ENCODE results near the gene KIRREL3. TPM values are rescaled to one million over a fixed set of nuclear protein-coding genes. Genes with fewer than 3 reads are reported as not detected.

The KIRREL3 gene
- total and polyA plus RNA-seq, 2 of the 8 experiments (the other 6 are each of a cell fraction or from before 2014, with no cell fraction given): 0.29 to 0.32 TPM

DNA sequence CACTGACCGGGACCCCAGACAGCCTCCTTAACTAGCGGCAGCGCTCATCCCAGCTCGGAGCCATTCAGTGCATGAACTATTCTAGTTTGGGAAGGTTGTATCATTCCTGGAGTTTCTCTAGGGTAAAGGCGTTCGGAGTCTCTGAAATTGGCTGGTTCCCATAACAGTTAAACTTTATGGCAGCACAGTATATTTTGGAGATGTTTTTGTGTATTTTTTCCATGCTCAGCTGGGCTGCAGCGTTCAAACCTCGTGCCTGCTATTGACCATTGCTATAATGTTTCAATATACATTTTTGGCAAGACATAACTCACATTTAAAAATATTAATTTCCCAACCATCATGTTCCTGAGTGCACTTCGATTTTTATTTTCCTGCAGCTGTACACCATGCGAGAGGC lies 475.4 kb downstream of the KIRREL3 start (continued):
- TF ChIP-seq, protein P1, sequence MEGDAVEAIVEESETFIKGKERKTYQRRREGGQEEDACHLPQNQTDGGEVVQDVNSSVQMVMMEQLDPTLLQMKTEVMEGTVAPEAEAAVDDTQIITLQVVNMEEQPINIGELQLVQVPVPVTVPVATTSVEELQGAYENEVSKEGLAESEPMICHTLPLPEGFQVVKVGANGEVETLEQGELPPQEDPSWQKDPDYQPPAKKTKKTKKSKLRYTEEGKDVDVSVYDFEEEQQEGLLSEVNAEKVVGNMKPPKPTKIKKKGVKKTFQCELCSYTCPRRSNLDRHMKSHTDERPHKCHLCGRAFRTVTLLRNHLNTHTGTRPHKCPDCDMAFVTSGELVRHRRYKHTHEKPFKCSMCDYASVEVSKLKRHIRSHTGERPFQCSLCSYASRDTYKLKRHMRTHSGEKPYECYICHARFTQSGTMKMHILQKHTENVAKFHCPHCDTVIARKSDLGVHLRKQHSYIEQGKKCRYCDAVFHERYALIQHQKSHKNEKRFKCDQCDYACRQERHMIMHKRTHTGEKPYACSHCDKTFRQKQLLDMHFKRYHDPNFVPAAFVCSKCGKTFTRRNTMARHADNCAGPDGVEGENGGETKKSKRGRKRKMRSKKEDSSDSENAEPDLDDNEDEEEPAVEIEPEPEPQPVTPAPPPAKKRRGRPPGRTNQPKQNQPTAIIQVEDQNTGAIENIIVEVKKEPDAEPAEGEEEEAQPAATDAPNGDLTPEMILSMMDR (IDR thresholded peaks at IDR 0.05; ENCODE audit: control extremely low read depth in 1 of 3, insufficient read depth in 1 of 3, low read depth in 1 of 3, low read length in 3 of 3): no peak
- TF ChIP-seq KDM4A (IDR thresholded peaks at IDR 0.05; ENCODE audit: low read depth, low read length, severe bottlenecking) (no peak), RBBP5 (IDR thresholded peaks at IDR 0.05; ENCODE audit: borderline replicate concordance, low read depth, low read length) (no peak), TCF12 (IDR thresholded peaks at IDR 0.05; ENCODE audit: low read depth, low read length) (no peak), RFX5 (IDR thresholded peaks at IDR 0.05; ENCODE audit: borderline replicate concordance, low read depth, low read length) (no peak), SIRT6 (IDR thresholded peaks at IDR 0.05; ENCODE audit: low read length) (no peak)

Measured in H1 (cell line).